ENCODE data around the gene SNURF.
"Not testable (repeated sequence)": the region's sequence is repeated elsewhere in the genome, so short reads cannot be mapped to it uniquely, and the experiment has no call there.

Gene SNURF

GRCh38 chr15:24971052-24971451, 16.3 kb downstream of the SNURF start:
- DNase-seq (ENCODE audit: low read depth, low spot score), result no peak

GRCh38 chr15:24971772-24972171, 17.0 kb downstream of the SNURF start:
- DNase-seq (ENCODE audit: low read depth, low spot score), result no peak

GRCh38 chr15:24972707-24973106, 17.9 kb downstream of the SNURF start:
- DNase-seq (ENCODE audit: low read depth, low spot score), result not testable (repeated sequence)

- no peak for DNase-seq (ENCODE audit: low read depth, low spot score)
These were observed 22.1 kb downstream of the SNURF start for GRCh38 chr15:24976932-24977331.

GRCh38 chr15:24977686-24978085, 22.9 kb downstream of the SNURF start:
- no peak for DNase-seq (ENCODE audit: low read depth, low spot score)

GRCh38 chr15:24985224-24985623, 30.4 kb downstream of the SNURF start:
- DNase-seq (ENCODE audit: low read depth, low spot score), result no peak

GRCh38 chr15:24986653-24987052, 31.9 kb downstream of the SNURF start:
- no peak for DNase-seq (ENCODE audit: low read depth, low spot score)

Data from iPS DF 19.7 (cell line).